CD4-positive, alpha-beta T cell treated with Interleukin-1 beta for 1 hour (primary cell): ENCODE measurements around the gene KCNC1.

ENCODE experiments used
- DNase-seq, 2 donors: peaks; one replicate each; pipeline ENCODE4 v3.0.0-alpha.2; 2020 to 2022

KCNC1 gene

DNA sequence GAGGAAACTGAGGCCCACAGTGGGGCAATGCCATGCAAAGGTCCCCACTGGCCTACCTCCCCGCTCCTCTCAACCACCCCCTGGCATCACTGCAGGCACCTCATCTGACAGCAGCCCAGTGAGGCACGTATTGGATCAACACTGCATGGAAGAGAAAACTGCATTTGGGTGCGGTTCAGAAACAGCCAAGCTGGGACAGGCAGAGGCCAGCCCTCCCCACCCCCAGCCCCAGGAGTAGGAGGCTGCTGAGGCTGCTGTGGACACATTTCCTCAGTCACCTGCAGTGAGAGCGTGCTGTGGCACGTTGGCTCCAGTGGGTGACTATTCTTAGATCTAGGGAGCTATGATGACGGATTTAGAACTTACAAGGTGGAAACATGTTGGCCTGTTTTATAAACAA is 63.7 kb downstream of the KCNC1 start:
- no peak for DNase-seq

DNA sequence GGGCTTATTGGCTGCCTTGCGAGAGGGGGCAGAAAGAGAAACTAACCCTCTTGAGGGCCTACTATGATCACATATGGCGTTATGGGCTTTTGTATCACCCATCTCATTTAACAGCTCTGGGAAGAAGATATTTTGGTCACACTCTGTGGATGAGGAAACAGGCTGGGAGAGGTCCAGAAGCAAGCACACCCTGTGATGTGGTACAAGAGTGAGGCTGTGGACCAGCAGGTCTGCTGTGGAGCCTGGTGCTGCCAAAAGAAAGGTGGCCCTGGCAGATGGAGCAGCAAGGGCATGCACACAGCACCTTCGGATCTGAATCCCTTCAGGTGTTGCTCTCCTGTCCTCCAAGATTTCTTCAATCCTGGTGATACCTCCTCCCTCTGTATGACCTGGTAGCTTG is 64.1 kb downstream of the KCNC1 start:
- DNase-seq: no peak

DNA sequence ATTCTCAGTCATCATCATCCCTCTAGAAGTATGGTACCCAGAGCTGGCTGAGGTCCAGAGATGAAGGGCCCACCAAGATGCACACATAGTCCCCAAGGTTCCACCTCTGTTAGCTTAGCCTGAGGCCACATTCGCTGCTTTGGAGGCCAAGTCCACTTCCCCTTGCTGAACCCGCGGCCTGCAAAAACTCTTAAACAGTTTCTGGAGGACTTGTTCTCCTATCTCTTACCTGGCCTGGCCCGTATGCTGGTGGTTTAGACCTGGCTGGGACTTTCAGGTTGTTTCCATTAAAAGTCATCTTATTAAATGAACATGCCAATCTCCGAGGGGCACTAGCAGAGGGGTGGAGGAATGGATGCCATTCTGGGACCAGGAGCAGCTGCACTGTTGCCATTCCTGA is 64.6 kb downstream of the KCNC1 start:
- DNase-seq: no peak

DNA sequence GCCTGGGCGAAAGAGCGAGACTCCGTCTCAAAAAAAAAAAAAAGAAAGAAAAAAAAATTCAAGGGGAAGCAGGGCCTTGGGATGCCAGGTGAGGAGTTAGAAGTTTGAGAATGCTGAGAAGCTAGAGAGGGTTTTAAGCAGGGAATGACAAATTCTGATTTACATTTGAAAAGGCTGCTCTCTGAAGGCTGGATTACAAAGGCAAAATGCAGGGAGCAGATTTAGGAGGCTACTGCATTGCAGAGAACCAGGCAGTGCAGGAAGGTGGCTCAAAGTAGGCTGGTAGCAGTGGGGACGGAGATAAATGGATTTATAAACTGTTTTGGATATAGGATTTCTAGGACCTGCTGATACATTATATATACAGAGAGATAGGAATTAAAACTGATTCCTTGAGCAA is 66.6 kb downstream of the KCNC1 start:
- DNase-seq: no peak

DNA sequence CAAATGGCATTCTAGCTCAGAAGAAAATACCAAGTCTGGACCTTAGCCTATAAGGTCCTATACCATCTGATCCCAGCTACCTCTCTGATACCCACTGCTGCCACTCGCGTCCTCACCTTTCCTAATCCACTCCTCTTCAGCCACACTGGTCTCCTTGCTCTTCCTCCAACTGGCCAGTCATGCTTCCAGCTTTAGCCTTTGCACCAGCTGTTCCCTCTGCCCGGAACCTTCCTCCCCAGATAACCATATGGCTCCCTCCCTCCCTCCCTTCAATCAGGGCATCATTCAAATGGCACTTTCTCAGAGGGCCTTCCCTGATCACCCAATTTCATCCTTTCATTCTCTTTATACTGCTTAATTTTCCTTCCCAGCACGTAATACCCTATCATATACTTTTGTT is 67.9 kb downstream of the KCNC1 start:
- DNase-seq: no peak

DNA sequence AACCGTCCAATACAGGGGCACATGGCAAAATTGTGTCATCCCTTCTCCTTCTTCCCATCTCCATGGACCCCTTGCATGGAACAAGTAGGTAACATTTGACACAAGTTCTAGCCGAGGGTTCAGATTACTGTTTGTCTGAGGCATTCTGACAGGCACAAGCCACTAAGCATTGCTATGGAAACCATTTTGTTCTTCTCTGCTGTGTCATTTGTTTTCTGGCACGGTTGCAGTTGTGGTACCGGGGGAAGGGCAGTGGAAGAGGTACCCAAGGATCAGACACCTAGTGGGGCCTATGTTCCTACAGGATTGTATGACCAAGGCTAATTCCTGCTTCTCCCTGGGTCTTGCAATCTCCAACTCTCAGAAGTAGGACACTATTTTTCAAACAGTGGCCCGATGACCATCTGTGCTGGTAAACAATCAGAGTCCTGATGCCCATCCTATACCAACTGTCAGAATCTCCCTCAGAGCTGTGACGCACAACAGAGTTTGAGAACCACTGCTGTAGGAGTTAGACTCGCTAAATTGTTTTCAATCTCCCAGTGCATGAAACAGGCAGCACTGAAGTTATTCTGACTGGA is 69.3 kb downstream of the KCNC1 start:
- DNase-seq: no peak

DNA sequence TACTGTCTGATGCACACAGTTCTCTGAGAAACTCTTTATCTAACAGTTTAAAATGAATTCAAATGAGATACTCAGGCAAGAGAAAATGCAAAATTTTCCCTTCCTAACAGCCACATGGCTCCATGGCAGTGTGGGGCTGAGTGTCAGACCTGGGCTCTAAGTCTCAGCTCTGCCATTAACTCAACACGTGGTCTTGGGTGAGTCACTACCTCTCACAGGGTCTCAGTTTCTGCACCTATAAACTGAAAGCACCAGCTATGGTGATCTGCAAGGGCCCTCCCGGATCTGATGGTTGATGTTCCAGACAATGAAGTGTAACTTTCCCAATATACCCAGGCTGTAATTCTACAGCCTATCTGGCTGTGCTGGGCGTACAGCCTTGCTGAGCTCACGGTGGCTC is 70.5 kb downstream of the KCNC1 start:
- DNase-seq: no peak

DNA sequence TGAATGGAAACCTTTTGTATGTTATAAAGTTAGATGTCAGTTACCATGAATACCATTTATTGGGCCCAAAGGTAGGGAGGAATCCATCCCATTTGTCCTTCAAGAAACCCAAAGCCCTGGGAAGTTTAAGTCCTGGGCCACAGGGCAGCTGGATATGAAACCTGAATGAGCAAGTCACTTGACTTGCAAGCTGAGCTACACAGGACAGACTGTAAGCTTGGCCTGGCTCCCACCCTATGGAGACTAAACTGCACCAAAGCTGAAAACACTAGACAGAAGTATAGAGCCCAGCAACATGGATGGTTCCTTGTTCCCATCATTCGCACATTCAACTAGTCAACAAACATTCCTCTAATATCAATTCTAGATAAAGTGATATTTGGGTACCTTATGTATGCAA is 71.3 kb downstream of the KCNC1 start:
- DNase-seq: no peak

DNA sequence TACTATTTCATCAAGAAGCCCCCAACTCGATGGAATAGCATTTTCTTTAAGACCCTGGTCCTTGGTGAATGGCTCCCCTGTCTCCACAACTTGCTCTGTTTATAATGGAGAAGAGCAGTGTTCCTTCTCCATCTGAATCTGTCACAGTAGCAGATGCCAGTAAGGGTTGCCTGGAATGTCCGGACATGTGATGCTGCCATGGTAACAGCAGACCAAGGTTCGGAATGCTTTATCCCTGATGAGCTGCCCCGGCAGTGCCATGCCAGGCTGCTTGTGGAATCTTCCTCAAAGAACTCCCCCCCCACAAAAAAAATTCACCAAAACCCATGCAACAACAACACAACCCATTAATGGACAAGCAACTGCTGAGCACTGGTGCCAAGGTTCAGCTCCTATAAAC is 72.5 kb downstream of the KCNC1 start:
- no peak for DNase-seq

DNA sequence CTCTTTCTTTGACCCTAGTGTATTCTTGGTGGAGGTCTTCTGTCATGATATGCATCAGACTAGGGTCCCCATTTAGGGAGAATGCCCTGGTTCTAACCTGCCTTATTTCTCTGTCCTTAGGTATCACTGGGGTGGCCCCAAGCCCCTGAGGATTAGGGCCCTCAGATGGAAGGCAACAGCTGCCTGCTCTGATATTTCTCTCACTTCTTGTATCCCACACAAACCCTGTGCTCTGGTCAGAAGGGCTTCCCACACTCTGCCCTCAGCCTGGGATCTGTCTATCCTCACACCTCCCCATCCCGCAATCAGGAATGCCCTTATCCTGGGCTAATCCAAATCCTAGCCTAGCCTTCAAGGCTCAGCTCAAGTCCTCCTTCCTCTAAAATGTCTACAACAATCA is 75.5 kb downstream of the KCNC1 start:
- DNase-seq: no peak

DNA sequence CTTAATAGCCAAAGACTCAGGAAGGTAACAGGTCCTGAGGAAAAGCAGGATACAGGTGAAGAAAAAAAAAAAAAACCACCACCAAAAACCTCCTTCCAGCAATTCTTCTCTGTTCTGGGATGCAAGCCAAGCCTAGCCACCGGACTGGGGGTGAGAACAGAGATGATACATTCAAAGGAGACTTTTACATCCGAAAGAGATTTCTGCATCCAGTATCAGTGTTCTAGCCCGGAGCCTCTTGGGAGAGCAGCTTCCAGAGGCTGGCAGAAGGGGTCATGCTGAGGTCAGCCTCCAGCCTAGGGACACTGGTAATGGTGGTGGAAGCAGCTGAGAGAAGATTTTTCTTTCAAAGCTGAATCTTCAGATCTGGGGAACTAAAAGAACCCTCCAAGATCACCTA is 76.2 kb downstream of the KCNC1 start:
- no peak for DNase-seq

DNA sequence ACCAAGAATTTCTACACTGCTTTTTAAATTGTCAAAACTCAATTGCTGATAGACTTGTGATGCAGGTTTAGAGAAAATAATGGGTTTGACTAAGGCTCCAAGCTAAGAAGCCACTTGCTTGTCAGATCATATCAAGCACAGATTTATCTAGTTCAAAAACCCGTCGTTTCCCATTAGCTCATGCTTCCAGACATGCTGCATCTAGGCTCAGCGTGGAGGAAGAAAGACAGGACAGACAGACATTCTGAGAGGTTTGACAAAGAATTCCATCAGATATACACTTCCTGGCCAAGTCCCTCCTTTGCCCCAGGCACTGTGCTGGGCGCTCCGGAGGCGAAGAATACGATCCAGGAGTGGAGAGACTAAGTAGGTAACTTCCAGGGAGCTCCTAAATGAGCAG is 76.8 kb downstream of the KCNC1 start:
- DNase-seq: no peak

DNA sequence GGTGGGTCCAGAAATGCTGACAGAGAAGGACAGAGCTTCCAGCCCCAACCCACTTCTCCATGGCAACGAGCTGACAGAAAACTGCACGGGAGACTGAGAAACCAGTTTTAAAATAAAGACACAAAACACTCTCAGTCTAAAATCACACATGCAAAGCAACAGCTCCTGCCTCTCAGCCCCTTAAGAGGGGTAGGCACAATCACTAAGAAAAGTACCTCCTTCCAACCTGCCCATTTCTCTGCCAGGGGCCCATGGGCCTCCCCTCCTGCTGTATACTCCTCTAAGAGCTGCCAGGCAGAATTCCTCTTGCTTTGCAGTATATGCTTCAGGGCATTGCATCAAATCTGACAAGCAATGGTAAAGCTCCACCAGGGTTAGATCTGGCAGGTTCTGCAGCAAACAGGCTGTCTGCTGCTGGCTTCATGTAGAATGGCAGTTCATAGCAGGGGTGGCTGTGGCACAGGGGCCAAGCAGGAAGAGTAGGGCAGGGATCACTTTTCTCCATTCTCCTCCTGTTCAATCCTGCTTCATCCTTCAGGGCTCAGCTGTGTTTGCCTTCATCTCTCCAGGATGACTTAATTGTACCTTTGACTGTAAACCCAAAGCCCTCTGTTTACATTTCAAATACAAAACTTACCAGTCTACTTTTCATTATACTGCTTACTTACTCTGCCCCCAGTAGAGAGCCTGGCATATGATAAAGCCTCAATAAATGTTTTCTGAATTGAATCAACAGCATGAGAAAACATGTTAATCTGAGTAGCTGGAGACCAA is 77.7 kb downstream of the KCNC1 start:
- DNase-seq: no peak

DNA sequence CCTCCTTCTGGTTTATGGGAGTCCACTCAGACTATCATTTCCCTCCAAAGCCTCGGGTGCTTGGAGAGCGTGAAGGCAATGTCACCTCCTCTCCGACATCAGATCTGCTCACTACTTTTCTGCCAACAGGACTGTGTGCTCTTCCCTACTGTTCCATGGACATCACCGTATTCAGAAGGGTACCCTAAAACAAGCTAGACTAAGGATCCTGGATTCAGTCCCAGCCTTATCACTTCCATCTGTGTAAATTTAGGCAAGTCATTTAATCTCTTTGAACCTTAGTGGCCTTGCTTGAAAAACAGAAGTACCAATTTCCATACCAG is 78.2 kb downstream of the KCNC1 start:
- no peak for DNase-seq

DNA sequence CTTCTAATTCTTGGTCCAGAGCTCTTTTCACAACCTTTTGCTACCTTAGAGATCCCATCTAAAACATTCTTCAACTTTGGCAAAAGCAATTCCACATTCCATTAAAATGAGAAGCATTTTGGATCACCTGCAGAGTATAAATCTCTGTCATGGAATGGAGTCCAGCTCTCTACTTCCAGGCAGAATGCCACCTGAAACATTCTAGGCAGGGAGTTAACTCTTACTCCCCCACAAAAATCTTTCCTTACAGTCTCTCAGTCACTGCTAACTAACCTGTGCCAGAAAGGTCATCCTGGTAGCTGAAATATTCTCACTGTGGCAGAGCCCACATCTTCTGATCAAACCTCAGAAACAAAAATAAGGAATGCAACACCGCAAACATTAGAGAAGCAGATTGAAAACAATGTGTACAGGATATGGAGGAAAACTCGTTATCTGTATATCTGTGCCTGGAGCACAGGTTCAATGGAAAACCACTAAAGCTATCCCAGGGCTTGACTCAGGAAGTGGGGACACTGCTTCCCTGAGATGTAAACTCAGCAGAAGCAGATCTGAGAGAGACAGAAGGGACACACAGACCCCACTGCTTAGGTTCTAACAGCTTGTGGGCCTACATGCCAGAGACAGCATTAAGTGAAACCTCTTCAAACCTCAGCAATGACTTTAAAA is 78.9 kb downstream of the KCNC1 start:
- no peak for DNase-seq

DNA sequence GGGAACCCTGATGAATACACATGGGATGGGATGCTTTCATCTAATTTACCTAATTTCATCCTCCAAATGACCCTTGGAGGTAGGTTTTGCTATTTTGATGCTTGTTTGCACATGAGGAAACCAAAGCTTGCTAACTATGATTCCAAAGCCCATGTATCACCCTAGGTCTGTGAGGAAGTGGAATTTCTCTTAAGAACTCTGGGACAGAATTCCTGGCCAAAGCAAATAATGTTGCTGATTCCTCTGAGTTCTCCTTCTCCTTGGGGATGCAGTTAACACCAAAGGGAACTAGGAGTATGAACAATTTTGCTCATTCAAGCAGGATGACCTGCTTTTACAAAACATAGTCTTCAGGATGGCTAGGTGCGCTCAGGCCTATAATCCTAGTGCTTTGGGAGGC is 80.0 kb downstream of the KCNC1 start:
- no peak for DNase-seq

DNA sequence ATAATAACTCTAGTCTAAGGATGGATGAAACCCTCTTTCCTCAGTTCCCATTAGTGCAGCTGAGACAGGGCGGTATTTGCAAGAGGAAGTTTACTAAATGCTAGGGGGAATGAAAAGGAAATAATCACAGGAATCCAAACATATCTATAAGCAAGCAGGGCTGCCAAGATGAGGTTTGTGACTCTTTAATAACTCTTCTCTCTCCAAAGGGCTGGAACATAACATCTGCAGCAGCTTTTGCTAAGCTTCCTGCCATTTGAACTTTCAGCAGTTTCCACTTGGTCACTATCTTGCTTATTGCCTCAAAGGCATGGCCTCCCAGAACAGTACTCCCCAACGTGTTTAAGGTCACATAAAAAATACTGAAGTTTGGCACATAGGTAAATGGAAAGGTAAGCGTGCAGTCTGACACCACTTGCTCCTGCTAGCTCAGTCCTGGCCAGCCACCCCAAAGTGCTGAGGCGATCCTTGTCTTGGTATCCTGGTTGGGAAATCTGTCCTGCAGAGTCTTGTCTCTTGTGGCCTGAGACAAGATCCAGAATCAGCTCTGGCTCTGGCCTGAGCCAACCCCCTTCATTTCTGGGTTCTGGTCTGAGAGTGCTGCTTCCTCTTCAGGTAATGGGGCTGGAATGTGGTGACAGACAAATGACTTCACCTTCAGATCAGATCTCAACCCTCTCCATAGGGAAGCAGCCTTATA is 81.8 kb downstream of the KCNC1 start:
- no peak for DNase-seq

DNA sequence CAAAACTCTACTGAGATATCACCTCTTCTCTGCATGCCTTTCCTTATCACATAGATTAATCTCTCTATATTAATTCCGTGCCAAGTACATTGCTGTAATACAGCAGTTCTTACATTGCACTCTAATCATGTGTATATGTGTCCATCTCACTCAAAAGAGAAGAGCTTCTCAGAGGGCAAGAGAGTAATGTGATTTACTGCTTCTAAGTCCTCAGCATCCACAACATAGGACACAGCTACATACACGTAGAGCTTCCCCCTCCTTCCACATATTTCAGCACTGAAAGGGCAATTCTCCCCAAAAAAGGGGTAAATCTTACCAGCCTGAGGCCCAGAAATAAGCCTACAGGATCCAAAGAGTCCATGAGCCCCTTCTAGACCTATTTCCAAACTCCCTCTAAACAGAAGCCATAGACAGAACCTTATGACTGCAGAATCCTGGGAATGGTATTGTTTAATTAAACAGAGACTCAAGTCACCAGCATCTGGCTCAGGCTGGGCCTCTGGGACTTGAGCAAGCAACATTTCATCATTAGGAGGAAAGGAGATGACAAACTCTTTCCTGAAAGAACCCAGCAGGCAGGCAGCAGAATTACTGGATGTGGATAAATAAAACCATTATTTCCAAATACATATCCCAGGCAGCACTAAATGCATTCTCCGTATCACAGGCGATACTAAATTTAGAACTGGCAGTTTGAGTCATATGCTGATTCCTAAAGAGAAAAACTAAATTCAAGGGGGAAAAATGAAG is 87.2 kb downstream of the KCNC1 start:
- DNase-seq: no peak

DNA sequence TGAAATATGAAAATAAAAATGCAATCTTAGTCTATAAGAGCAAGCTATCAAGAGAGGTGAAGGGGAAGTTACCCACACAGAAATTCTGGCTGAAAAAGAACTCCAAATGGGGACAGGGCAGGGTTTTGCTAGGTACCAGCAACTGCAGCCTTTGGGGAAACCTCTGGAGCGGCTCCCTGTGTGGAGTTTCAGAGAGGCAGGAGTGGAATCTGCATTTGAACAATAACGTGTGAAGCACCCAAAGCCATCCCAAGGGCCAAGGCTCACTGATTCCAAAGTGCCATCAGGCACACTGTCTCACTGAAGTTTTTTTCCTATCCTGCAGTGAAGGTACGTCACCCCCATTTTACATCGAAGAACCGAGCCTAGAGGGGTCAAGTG is 87.8 kb downstream of the KCNC1 start:
- DNase-seq: no peak

DNA sequence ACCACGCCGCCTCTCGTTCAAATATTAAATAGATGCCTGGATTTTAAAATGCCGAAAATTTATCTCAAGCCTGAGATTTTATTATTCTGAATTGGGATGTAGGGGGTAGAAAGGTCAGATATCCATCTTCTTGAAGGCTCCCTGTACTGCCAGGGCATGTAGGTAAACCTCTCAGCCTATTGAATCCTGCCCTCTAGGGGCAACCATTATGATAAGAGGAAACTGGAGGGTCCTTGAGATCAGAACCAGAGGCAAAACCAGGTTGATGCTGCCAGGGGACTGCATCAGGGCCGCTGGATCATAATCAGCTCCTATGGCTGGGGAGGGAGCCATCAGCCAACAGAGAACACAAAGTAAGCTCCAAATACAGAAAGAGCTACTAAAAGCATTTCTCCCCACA is 92.4 kb downstream of the KCNC1 start:
- no peak for DNase-seq

DNA sequence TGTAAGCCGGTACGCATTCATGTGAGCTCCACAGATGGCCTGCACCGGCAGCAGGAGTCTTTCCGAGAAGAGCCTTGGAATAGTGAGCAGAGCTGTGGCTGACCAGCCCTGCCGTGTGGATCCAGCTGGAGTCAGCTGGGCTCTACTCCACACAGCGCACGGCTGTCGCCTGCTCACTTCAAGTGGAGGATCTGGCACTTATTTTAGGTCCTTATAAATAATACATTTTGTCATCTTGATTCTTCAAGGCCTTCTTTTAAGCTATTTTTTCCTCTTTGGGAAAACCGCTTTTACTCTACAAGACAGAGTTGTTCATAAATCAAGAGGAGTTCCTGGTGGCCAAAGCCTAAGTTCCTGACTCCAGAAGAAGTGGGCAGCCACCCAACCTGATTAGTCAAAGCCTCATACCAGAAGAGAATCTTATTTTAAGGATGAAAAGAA is 93.8 kb downstream of the KCNC1 start:
- no peak for DNase-seq

DNA sequence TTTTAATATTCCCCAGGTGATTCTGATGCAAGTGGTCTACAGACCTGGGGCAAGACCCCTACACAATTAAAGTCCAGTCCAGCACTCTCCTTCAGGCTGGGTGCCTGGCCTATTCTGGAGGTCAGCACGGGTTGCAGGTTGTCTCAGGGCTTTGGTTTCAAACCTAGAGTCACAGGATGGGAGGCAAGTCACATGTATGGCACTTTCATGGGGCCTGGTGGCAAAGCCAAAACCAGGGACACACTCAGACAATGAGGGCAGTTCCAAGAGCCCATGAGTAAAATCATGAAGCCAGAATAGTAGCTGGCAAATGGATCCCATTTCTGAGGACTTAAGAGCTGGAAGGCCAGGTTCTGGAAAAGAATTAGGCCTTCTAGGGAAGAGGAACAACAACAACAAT is 96.6 kb downstream of the KCNC1 start:
- no peak for DNase-seq

DNA sequence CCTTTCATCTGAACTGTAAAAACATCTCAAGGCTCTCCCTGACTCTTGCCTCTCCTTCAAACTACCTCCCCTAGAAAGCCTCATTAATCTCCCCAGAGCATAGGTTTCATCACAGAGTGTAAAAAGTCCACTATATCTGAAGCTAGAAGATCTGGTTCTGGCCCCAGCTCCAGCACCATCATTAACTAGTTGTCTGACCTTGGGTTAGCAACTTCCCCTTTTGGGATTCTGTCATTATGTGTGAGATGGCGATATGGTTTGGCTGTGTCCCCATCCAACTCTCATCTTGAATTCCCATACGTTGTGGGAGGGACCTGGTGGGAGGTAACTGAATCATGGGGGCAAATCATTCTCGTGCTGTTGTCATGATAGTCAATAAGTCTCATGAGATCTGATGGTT is 97.3 kb downstream of the KCNC1 start:
- DNase-seq: no peak
